ENCODE data around the gene MPZL1. TPM values are rescaled to one million over a fixed set of nuclear protein-coding genes. Genes with fewer than 3 reads are reported as not detected.

MPZL1 gene
- total and polyA plus RNA-seq, 2 of the 8 experiments (the other 6 are each of a cell fraction or from before 2014, with no cell fraction given): 37.8 to 120 TPM

GRCh38 chr1:167821356-167821685, 99.5 kb downstream of the MPZL1 start (continued):
- TF ChIP-seq GABPA (IDR thresholded peaks at IDR 0.05; ENCODE audit: borderline replicate concordance, insufficient read depth, low read length) (no peak), SP2 (IDR thresholded peaks at IDR 0.05; ENCODE audit: low read length) (no peak), TAF7 (optimal IDR thresholded peaks at IDR 0.05; ENCODE audit: borderline replicate concordance, low read depth, low read length) (no peak), GTF2F1 (IDR thresholded peaks at IDR 0.05; ENCODE audit: borderline replicate concordance, low read depth, low read length) (no peak), SUZ12 (IDR thresholded peaks at IDR 0.05; ENCODE audit: low read length) (no peak), ASH2L (IDR thresholded peaks at IDR 0.05; ENCODE audit: low read length) (no peak)
